ENCODE results near the gene CCDC69.
A peak's percentile ranks its signal among the peaks of the same experiment; 100 is the strongest.
"Not testable (repeated sequence)": the region's sequence is repeated elsewhere in the genome, so short reads cannot be mapped to it uniquely, and the experiment has no call there.

CCDC69 gene, protein sequence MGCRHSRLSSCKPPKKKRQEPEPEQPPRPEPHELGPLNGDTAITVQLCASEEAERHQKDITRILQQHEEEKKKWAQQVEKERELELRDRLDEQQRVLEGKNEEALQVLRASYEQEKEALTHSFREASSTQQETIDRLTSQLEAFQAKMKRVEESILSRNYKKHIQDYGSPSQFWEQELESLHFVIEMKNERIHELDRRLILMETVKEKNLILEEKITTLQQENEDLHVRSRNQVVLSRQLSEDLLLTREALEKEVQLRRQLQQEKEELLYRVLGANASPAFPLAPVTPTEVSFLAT

DNA sequence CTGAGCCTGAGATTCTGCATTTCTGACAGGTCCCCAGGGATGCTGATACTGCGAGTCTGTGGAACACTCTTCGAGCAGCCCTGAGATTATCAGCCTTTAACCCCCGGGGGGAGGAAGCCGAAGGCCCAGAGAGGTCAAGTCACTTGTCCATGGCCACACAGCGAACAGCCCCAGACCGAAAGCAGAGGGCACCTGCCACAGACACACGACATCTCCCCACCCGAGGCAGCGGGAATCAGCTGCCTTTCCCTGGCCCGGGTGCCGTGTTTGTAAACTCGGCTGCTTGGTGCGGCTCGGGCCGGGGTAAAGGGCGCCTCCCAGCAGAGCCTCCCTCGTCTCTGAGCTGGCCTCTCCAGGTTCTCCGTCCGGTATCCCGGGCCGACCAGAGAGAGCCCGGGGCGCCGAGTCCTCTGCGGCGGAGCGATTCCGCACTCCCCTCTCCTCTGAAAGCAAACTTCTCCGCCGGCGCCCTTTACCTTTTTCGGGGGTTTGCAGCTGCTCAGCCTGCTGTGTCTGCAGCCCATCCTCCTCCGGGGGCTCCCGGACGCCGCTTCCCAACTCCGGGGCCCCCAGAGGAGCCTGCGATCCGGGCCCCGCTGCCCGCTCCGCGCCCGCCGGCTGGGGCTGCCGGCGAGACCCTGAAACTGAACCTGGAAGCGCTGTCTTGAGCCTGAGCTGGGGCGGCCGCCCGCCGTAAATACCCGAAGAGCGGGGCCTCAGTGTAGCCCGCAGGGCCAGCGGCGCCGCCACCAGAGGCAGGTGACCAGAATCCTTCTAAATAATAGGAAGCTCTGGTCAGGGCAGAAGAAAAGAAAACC, at the start of gene CCDC69:
Gene CCDC69 (minus strand): TSS at position 646 of the 818 bp plus-strand sequence. CDS start 122 bp downstream, at position 524.
- H3K4me3 Mint-ChIP-seq, result peak within 1 kb of the TSS; percentile 87
- peaks cover 61% of the 10 kb centered on the region for H3K4me1 Mint-ChIP-seq (ENCODE audit: low read depth)
- no peaks in the 10 kb centered on the region for H3K27me3 Mint-ChIP-seq
- no peaks in the 10 kb centered on the region for H3K9me3 Mint-ChIP-seq
- peaks cover 21% of the 10 kb centered on the region for H3K36me3 Mint-ChIP-seq (ENCODE audit: low read depth)
- H3K27ac Mint-ChIP-seq, result peak within 1 kb of the TSS; percentile 95

DNA sequence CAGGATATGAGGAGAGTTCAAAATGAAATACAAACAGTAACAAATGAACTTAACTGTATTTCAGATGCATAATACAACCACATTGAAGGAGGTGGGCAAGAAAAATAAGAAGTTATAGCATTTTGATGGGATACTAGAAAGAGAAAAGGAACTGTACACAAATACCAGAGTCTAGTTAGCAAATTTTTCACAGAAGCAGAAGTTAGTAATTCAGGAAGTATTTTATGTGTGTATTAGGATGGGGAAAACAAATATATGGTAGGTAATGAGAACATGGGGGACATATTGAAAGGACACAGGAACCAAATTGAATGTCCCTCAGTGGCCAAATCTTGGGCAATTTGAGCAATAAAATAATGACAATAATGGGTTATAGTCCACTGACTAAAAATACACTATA, 47.4 kb upstream of the CCDC69 start:
- Mint-ChIP-seq H3K4me1 (ENCODE audit: low read depth) (no peaks in the 10 kb centered on the region), H3K9me3 (no peaks in the 10 kb centered on the region), H3K36me3 (ENCODE audit: low read depth) (peaks cover 17% of the 10 kb centered on the region), H3K4me3 (no peak overlapping the region), H3K27ac (no peak overlapping the region), H3K27me3 (no peaks in the 10 kb centered on the region)

DNA sequence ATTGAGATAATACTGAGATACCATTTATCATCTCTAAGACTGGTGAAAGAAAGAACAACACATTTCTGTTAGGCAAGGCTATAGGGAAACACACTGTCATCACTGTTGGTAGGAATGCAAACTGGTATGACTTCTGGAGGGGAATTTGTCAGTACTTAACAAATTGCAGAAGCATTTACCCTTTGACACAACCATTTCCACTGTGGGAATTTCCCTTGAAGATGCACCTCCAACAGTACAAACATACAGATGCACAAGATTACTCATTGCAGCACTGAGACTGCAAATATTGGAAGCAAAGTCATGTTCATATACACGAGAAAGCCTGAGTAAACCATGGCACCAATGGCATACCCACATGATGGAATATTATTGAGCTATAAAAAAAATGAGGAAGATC, 46.7 kb upstream of the CCDC69 start:
- Mint-ChIP-seq H3K9me3 (no peaks in the 10 kb centered on the region), H3K4me3 (no peak overlapping the region), H3K27me3 (no peaks in the 10 kb centered on the region)

DNA sequence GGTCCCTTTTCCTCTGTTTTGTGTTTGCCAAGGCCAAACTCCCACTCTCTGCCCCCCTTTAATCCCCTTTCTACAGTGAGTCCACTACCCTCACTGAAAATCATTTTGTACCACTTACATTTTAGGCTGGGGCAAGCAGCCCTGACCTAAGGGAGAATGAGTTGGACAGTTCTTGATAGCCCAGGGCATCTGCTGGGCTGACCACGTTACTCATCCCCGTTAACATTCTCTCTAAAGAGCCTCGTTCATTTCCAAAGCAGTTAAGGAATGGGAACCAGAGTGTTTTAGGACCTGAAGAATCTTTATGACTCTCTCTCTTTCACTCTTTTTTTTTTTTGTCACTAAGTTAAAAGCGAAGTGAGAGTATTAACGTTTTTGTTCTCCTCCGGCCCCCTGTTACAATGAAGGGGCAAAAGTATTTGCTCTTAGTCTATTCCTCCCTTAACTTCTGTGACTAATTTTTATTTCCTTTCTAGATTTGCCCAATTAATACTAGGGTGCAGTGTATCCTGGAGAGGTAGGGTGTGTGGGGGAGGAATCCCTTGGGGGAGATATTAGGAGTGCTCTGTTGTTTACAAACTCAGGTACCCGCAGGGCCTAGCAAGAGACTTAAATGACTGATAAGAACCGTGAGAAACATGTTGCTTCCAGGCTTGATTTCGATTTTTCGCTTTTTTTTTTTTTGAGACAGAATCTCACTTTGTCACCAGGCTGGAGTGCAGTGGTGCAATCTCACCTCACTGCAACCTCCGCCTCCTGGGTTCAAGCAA, 43.8 kb upstream of the CCDC69 start:
- Mint-ChIP-seq H3K4me1 (ENCODE audit: low read depth) (peaks cover 14% of the 10 kb centered on the region), H3K9me3 (no peaks in the 10 kb centered on the region), H3K27me3 (no peaks in the 10 kb centered on the region), H3K27ac (no peak overlapping the region), H3K36me3 (ENCODE audit: low read depth) (peaks cover 28% of the 10 kb centered on the region), H3K4me3 (no peak overlapping the region)

More for the DNA sequence above, 46.7 kb upstream of the CCDC69 start:
- Mint-ChIP-seq H3K36me3 (ENCODE audit: low read depth) (peaks cover 24% of the 10 kb centered on the region), H3K4me1 (ENCODE audit: low read depth) (no peaks in the 10 kb centered on the region), H3K27ac (no peak overlapping the region)

DNA sequence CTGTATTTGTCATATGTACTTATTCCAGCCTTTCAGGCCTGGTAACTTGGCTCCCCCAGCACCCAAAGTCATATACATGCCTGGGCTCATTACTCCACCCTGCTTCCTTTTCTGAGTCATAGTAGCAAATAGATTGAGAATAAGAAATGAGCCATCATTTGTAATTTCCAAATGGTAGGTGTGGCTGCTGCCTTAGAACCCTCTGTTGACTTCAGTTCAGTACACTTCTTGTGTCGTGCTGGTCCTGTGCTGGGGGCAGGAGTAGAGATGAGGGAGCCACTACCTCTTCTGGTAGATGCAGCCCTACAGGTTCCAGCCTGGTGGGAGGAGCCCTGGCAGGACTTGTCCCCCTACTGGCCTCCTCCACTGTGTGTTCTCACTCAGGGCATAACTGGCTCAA, 40.2 kb upstream of the CCDC69 start:
- Mint-ChIP-seq H3K4me3 (no peak overlapping the region), H3K9me3 (no peaks in the 10 kb centered on the region), H3K27me3 (no peaks in the 10 kb centered on the region), H3K27ac (peak overlapping the region; percentile 76), H3K4me1 (ENCODE audit: low read depth) (peaks cover 16% of the 10 kb centered on the region), H3K36me3 (ENCODE audit: low read depth) (peaks cover 44% of the 10 kb centered on the region)

DNA sequence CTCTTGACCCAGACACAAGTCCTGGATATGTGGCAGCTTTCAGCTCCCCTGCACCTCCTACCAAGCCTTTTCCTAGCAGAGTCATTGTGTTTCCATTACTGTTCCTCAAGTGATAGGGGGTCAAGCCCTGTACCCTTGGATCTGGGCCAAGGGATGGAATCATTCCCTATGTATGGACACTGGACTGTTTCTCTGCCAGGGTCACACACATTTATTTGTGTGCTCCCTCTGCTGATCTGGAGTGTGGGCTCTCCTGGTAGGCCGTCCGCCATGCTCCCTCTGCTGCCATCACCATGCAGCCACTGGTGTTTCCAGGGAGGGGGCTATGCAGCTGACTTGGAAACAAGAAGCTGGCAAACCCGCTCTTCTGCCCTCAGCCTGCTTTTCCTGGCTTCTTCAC, 38.6 kb upstream of the CCDC69 start:
- H3K4me3 Mint-ChIP-seq, result no peak overlapping the region
- H3K36me3 Mint-ChIP-seq (ENCODE audit: low read depth), result peaks cover 41% of the 10 kb centered on the region
- H3K4me1 Mint-ChIP-seq (ENCODE audit: low read depth), result peaks cover 31% of the 10 kb centered on the region
- H3K27ac Mint-ChIP-seq, result no peak overlapping the region
- H3K9me3 Mint-ChIP-seq, result no peaks in the 10 kb centered on the region
- no peaks in the 10 kb centered on the region for H3K27me3 Mint-ChIP-seq

DNA sequence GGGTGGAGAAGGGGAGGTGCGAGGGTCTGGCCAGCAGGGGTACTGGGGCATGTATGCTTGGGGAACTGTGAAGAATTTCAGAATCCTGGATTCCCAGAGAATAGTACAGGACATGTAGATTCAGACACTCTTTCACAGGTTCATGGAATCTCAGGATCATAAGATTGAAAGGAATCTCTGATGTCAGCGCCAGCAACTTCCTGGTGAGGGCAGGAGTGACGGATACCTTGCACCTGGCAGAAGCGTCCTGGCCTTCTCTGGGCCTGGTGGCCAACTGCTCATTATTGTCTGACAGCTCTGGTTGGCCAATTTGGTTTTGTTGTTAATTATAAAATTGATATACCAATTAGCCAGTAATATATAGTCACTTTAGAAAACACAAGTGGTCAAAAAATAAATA, 36.0 kb upstream of the CCDC69 start:
- peaks cover 29% of the 10 kb centered on the region for H3K36me3 Mint-ChIP-seq (ENCODE audit: low read depth)
- H3K4me3 Mint-ChIP-seq, result no peak overlapping the region
- no peaks in the 10 kb centered on the region for H3K9me3 Mint-ChIP-seq
- H3K27me3 Mint-ChIP-seq, result no peaks in the 10 kb centered on the region
- peaks cover 48% of the 10 kb centered on the region for H3K4me1 Mint-ChIP-seq (ENCODE audit: low read depth)
- no peak overlapping the region for H3K27ac Mint-ChIP-seq

DNA sequence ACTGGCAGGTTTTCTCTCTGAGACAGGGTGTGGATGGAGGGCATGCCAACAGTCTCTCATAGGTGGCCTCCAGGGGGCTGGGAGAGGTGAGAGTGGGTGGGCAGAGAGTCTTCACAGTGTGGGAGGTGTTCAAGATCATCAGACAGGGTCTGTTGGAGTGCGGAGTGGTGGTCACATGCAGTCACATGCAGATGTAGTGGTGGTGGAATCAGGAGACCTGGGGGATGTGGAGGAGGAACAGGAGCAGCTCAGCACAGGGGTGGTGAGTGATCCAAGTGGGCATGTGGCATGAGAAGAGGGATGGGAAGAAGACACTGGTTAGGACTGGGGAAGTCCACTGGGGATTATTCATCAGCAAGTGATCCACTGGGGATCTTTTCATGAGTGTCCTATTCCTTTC, 34.9 kb upstream of the CCDC69 start:
- Mint-ChIP-seq H3K9me3 (no peaks in the 10 kb centered on the region), H3K4me1 (ENCODE audit: low read depth) (peaks cover 51% of the 10 kb centered on the region), H3K4me3 (no peak overlapping the region), H3K36me3 (ENCODE audit: low read depth) (peaks cover 29% of the 10 kb centered on the region), H3K27ac (peak overlapping the region; percentile 71), H3K27me3 (no peaks in the 10 kb centered on the region)

DNA sequence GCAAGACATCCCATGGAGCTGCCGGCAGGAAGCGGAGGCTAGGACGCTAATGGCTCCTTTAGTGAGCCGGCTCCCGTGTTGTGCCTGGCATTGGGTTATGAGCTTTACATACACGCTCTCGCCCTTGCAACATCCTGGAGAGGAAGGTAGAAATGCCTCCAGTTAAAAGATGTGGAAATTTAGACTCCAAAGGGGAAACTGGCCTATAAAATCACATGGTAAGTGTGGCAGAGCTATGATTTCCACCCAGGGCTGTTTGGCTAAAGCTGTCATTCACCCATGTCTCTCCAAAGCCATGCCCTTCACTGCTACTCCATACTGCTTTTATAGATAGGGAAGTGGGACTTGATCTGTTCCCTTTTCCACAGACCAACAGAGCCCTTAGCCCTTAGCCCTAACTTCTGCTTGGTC, 34.3 kb upstream of the CCDC69 start:
- Mint-ChIP-seq H3K27ac (peak overlapping the region; percentile 71), H3K9me3 (no peaks in the 10 kb centered on the region), H3K4me3 (no peak overlapping the region)

DNA sequence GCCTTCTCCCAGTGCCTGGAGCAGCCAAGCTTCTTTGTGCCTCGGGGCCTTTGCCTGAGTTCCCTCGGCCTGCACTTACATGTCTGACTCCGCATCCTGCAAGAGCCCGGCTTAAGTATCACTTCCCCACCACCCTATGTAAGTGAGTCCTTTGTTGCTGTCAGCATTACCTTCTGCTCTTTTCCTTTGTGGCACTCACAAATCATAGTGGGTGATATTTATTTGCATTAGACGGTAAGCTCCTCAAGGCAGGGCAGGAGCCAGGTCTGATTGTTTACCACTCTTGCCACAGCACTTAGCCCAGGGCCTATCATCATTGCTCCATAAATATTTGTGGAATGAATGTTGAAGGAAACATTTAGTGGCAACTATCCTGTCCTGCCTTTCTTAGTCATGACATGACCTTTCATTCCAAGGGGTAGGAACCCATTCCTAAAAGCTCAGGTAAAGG, 33.9 kb upstream of the CCDC69 start:
- Mint-ChIP-seq H3K4me1 (ENCODE audit: low read depth) (peaks cover 51% of the 10 kb centered on the region), H3K27ac (peak overlapping the region; percentile 2)

More for the DNA sequence above, 34.3 kb upstream of the CCDC69 start:
- Mint-ChIP-seq H3K27me3 (no peaks in the 10 kb centered on the region), H3K36me3 (ENCODE audit: low read depth) (peaks cover 29% of the 10 kb centered on the region), H3K4me1 (ENCODE audit: low read depth) (peaks cover 51% of the 10 kb centered on the region)

DNA sequence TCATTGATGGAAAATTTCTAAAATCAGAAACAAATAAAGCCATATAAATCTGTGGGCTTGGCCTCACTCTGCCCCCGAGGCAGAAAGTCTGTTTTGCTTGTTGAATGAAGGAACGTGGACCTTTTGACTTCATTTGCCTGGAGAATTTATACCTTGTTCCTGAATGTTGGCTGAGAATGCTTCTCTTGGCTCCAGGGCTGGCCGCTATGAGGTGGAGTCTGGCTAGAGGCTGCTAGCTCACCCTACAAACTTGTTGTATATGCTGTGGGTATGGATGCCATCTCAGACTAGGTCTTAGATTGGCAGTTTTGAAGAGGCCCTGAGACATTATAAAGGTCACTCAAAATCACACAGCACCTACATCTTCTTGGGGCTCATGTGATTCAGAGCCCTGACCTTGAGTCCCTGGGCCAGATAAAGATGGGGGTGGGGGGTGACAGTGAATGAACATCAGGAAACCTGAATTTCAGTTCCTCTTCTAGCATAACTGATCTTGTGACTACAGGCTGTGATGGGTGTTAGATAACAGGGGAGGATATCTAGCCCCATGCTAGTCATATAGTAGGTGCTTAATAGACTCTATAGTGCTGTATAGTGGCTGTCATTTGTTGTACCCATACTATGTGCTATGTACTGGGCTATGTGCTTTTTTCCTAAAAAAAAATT, 31.9 kb upstream of the CCDC69 start:
- Mint-ChIP-seq H3K4me1 (ENCODE audit: low read depth) (peaks cover 68% of the 10 kb centered on the region), H3K4me3 (peak overlapping the region; percentile 51), H3K9me3 (no peaks in the 10 kb centered on the region), H3K27me3 (no peaks in the 10 kb centered on the region), H3K27ac (peak overlapping the region; percentile 83), H3K36me3 (ENCODE audit: low read depth) (peaks cover 13% of the 10 kb centered on the region)

More for the DNA sequence above, 33.9 kb upstream of the CCDC69 start:
- Mint-ChIP-seq H3K36me3 (ENCODE audit: low read depth) (peaks cover 27% of the 10 kb centered on the region), H3K9me3 (no peaks in the 10 kb centered on the region), H3K27me3 (no peaks in the 10 kb centered on the region), H3K4me3 (no peak overlapping the region)

DNA sequence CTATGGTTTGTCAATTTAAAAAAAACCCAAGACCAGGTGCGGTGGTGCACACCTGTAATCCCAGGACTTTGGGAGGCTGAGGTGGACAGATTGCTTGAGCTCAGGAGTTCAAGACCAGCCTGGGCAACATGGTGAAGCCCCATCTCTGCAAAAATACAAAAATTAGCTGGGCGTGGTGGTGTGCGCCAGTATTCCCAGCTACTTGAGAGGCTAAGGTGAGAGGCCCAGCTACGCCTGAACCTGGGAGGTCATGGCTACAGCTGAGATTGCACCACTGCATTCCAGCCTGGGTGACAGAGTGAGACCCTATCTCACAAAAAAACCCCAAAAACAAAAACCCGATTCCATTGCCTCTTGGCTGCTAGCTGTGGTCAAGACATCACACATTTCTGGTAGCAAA, 31.1 kb upstream of the CCDC69 start:
- Mint-ChIP-seq H3K36me3 (ENCODE audit: low read depth) (peaks cover 13% of the 10 kb centered on the region), H3K4me3 (peak overlapping the region; percentile 51), H3K27ac (peak overlapping the region; percentile 83), H3K4me1 (ENCODE audit: low read depth) (peaks cover 75% of the 10 kb centered on the region)
- not testable (repeated sequence) for H3K9me3 Mint-ChIP-seq, H3K27me3 Mint-ChIP-seq

DNA sequence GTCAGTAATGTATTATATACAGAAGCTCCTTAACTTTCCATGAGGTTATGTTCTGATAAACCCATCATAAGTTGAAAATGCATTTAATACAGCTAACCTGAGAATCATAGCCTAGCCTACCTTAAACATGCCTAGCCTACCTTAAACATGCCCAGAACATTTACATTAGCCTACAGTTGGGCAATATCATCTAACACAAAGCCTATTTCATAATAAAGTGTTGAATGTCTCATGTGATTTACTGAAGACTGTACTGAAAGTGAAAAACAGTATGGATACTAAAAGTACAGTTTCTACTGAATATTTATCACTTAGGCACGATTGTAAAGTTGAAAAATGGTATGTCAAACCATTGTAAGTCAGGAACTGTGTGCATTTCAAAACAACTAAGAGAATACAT, 30.7 kb upstream of the CCDC69 start:
- Mint-ChIP-seq H3K9me3 (no peaks in the 10 kb centered on the region), H3K36me3 (ENCODE audit: low read depth) (peaks cover 10% of the 10 kb centered on the region), H3K4me3 (peak overlapping the region; percentile 32), H3K4me1 (ENCODE audit: low read depth) (peaks cover 75% of the 10 kb centered on the region), H3K27ac (no peak overlapping the region), H3K27me3 (no peaks in the 10 kb centered on the region)

DNA sequence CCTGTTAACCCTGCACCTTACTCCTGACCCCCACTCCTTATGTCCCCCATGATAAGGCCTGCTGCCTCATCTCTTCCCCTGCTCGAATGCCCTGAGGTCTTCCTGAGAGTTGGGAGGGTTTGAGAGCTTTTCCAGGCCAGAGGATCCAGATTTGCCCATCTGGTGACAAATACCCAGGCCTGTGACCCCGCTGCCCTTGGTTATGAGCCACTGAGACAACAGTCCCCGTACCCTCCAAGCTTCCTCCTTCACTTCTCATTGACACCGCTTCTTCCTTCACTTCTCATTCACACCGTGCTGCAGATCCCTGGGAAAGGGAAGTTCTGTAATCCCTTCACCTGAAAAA, 29.7 kb upstream of the CCDC69 start:
- Mint-ChIP-seq H3K27me3 (no peaks in the 10 kb centered on the region), H3K4me1 (ENCODE audit: low read depth) (peaks cover 68% of the 10 kb centered on the region), H3K9me3 (no peaks in the 10 kb centered on the region), H3K36me3 (ENCODE audit: low read depth) (peaks cover 4% of the 10 kb centered on the region), H3K4me3 (peak overlapping the region; percentile 91), H3K27ac (peak overlapping the region; percentile 52)
